Stimulated activated CD8-positive, alpha-beta memory T cell treated with anti-CD3 and anti-CD28 coated beads, Interleukin-2, amount 100 ng/mL, for 48 hours (primary cell): ENCODE data around the gene UMAD1.

Source experiments
- DNase-seq, 2 donors: peaks; one replicate each; pipeline ENCODE4 v3.0.0-alpha.2; 2020; ENCODE audit warnings: low read depth in 2 of 2

The UMAD1 gene

GRCh38 chr7:7921830-7922229 is 281.3 kb downstream of the UMAD1 start:
- no peak for DNase-seq

GRCh38 chr7:7922684-7923385 is 282.3 kb downstream of the UMAD1 start:
- no peak for DNase-seq

GRCh38 chr7:7923818-7924217 is 283.3 kb downstream of the UMAD1 start:
- DNase-seq: no peak

GRCh38 chr7:7924303-7924702 is 283.8 kb downstream of the UMAD1 start:
- no peak for DNase-seq
